Endothelial cell of umbilical vein (primary cell): Measurements from ENCODE around the gene DCAF11. TPM values are rescaled to one million over a fixed set of nuclear protein-coding genes. Genes with fewer than 3 reads are reported as not detected.

ENCODE experiments used
- BruUV-seq: library from RNA; stranded (reverse); fragments of 400-500 nt; replicated peaks from 2 replicates; lab custom pipeline; 2021; lab: Mats Ljungman, UMichigan
- CTCF ChIA-PET: fragments of 300-600, 350-600 bp; sonication (Branson Sonifier 250); formaldehyde crosslinking; loops from one replicate; lab custom pipeline; 2021; ENCODE audit warnings: antibody characterized with exemption, inconsistent platforms; lab: Charles Lee
- POLR2A ChIA-PET: fragments of 300-600, 350-600 bp; sonication (Branson Sonifier 250); formaldehyde crosslinking; loops from one replicate; lab custom pipeline; 2021; ENCODE audit warnings: antibody characterized with exemption, inconsistent platforms; lab: Charles Lee
- DNase-seq: peaks from one replicate; pipeline ENCODE4 v3.0.0-alpha.2; 2011; ENCODE audit warnings: low read depth, low spot score
- FAIRE-seq: peaks from 2 replicates; lab custom pipeline; 2011; peaks lifted over from hg19 to GRCh38; lab: Jason Lieb, UNC
- H2AFZ ChIP-seq: 2 replicates; pipeline ENCODE4 v1.6.0; 2012; ENCODE audit warnings: low read depth, low read length, control low read depth, inconsistent platforms
- H3K27ac ChIP-seq: 2 replicates; pipeline ENCODE4 v1.5.1; 2011; ENCODE audit warnings: low read depth, mild to moderate bottlenecking, control low read depth, low read length, moderate library complexity; ENCODE audit not compliant: insufficient read depth
- H3K27me3 ChIP-seq, 2 experiments: 2 replicates each; pipeline versions ENCODE4 v1.6.0 to v1.6.1; 2011; ENCODE audit warnings: low read length in 2 of 2, mixed read lengths in 1 of 2; ENCODE audit not compliant: control insufficient read depth in 2 of 2, insufficient read depth in 2 of 2
- H3K36me3 ChIP-seq, 2 experiments: 2 replicates in 1 of 2; 3 replicates in 1 of 2; pipeline ENCODE4 v1.5.1; 2011; ENCODE audit warnings: low read length in 2 of 2, mild to moderate bottlenecking in 1 of 2, moderate library complexity in 1 of 2; ENCODE audit not compliant: control insufficient read depth in 2 of 2, insufficient read depth in 2 of 2; ENCODE audit errors: extremely low read depth in 1 of 2
- H3K4me1 ChIP-seq: 3 replicates; pipeline ENCODE4 v1.5.1; 2011; ENCODE audit warnings: mild to moderate bottlenecking, low read length; ENCODE audit not compliant: control insufficient read depth, insufficient read depth; ENCODE audit errors: extremely low read depth
- H3K4me2 ChIP-seq: 2 replicates; pipeline ENCODE4 v1.6.1; 2011; ENCODE audit warnings: low read length, control low read depth, mixed read lengths; ENCODE audit not compliant: insufficient read depth
- H3K4me3 ChIP-seq, 3 experiments: fragments of 200-600 bp in 1 of 3; sonication (generic), shearing (Covaris generic) in 1 of 3; replicated peaks in 1 of 3; 2 replicates each; pipeline ENCODE4 v1.5.1; 2011 to 2016; ENCODE audit warnings: control low read depth in 3 of 3, low read length in 3 of 3, mild to moderate bottlenecking in 2 of 3, inconsistent platforms in 1 of 3, low read depth in 1 of 3, moderate library complexity in 1 of 3; ENCODE audit not compliant: insufficient read depth in 1 of 3
- H3K79me2 ChIP-seq: 2 replicates; pipeline ENCODE4 v1.6.0; 2012; ENCODE audit warnings: low read length, inconsistent platforms; ENCODE audit not compliant: control insufficient read depth, insufficient read depth
- H3K9ac ChIP-seq: replicated peaks from 2 replicates; pipeline ENCODE3; 2011; ENCODE audit warnings: low read length, control low read depth; ENCODE audit not compliant: insufficient read depth; ENCODE audit errors: extremely low read depth
- H3K9me1 ChIP-seq: replicated peaks from 3 replicates; pipeline ENCODE4 v1.6.0; 2011; ENCODE audit warnings: mild to moderate bottlenecking, low read length; ENCODE audit not compliant: control insufficient read depth, insufficient read depth; ENCODE audit errors: extremely low read depth
- H3K9me3 ChIP-seq: replicated peaks from 2 replicates; pipeline ENCODE4 v1.5.1; 2012; ENCODE audit warnings: low read length, inconsistent platforms; ENCODE audit not compliant: control insufficient read depth, insufficient read depth
- H4K20me1 ChIP-seq: replicated peaks from 2 replicates; pipeline ENCODE3; 2011; ENCODE audit warnings: mild to moderate bottlenecking, low read length; ENCODE audit not compliant: control insufficient read depth, insufficient read depth; ENCODE audit errors: extremely low read depth
- EZH2 ChIP-seq: IDR thresholded peaks from 2 replicates; pipeline ENCODE4 v1.6.1; 2012; ENCODE audit warnings: borderline replicate concordance, low read depth, mild to moderate bottlenecking, moderate library complexity, low read length, inconsistent platforms; ENCODE audit not compliant: severe bottlenecking
- FOS ChIP-seq: IDR thresholded peaks from 2 replicates; pipeline ENCODE4 v1.6.1; 2011; ENCODE audit warnings: mild to moderate bottlenecking, low read length, moderate library complexity, borderline replicate concordance; ENCODE audit not compliant: insufficient read depth
- GATA2 ChIP-seq: IDR thresholded peaks from 2 replicates; pipeline ENCODE4 v1.7.0; 2011; ENCODE audit warnings: low read depth, mild to moderate bottlenecking, moderate library complexity, mixed read lengths, low read length; ENCODE audit not compliant: insufficient read length, insufficient read depth
- JUN ChIP-seq: IDR thresholded peaks from 2 replicates; pipeline ENCODE4 v1.6.1; 2011; ENCODE audit warnings: borderline replicate concordance, low read depth; ENCODE audit not compliant: insufficient read length, insufficient read depth
- MYC ChIP-seq: IDR thresholded peaks from one replicate; pipeline ENCODE4 v1.6.1; 2011; ENCODE audit warnings: mild to moderate bottlenecking, low read depth, low read length
- POLR2A ChIP-seq: IDR thresholded peaks from 2 replicates; pipeline ENCODE4 v1.6.1; 2012; ENCODE audit warnings: low read depth, mild to moderate bottlenecking, control low read depth, low read length
- POLR2AphosphoS5 ChIP-seq: IDR thresholded peaks from 2 replicates; pipeline ENCODE4 v1.6.1; 2012; ENCODE audit warnings: low read depth, mild to moderate bottlenecking, control low read depth, low read length, moderate library complexity; ENCODE audit not compliant: insufficient read depth
- dilution Hi-C: fragments of 300-500 bp; cut with MboI; formaldehyde crosslinking; loops from one replicate; pipeline ENCODE4 v1.15.0; 2019; ENCODE audit warnings: low sequenced_read_pairs; ENCODE audit not compliant: extremely low pct_ligation_motif_present
- intact Hi-C: fragments of 100-400 bp; cut with micrococcal nuclease; formaldehyde crosslinking; loops from one replicate; pipeline ENCODE4 v1.10.0; 2022
- polyA plus RNA-seq, 4 experiments: library from polyadenylated mRNA; depleted of rRNA in 3 of 4; stranded (reverse) in 3 of 4; unstranded in 1 of 4; fragments of >200 nt; gene quantifications; 2 replicates each; pipeline versions ENCODE4 v1.2.1 to v1.2.3, GENCODE V29; 2011 to 2012; ENCODE audit warnings: missing spikeins in 1 of 4
- total RNA-seq: library from RNA; stranded (reverse); gene quantifications from 2 replicates; pipeline ENCODE4 v1.2.3, GENCODE V29; 2021
- TF ChIP-seq, protein P1 (sequence below): IDR thresholded peaks from 2 replicates; pipeline ENCODE4 v1.6.1; 2011; ENCODE audit not compliant: insufficient read depth, insufficient read length
- TF ChIP-seq, protein P2 (sequence below), 2 donors: IDR thresholded peaks; 1 replicate in 1 of 2; 2 replicates in 1 of 2; pipeline ENCODE4 v1.5.1; 2011; ENCODE audit warnings: low read length in 2 of 2, mild to moderate bottlenecking in 2 of 2, moderate library complexity in 2 of 2, control low read depth in 1 of 2, inconsistent platforms in 1 of 2, low read depth in 1 of 2; ENCODE audit not compliant: insufficient read depth in 1 of 2; ENCODE audit errors: extremely low read depth in 1 of 2

DCAF11 gene
- total and polyA plus RNA-seq, 2 donors (not counting 3 experiments of a cell fraction or from before 2014, with no cell fraction given), result 37.3 to 38.5 TPM

DNA sequence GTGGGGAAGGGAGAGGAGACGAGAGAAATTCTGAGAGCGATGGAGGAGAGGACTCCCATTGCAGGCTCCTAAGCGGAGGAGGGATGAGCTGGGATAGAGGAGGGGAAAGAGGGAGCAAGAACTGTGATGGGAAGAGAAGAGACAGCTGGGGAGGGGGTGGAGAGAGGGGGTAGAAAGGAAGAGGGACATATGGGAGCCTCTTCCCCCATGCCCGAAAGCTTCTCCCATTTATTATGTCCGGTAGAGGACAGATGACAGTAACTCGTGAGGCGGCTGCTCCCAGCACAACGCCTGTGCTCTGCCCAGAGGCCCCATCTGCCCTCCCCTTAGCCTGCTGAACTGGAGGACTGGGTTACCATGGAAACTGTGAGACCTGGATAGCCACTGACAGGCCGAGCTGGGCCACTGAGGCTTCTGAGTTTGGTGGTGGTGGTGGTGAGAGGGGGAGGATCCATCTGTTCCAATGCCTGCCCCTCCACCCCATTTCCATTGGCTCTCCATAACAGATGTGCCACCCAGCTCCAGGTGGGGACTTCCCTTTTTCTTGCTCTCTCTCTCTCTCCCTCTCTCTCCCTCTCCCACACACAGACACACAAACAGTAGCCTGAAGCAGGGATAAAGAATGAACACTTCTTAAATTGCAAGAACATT lies 35.0 kb upstream of the DCAF11 start:
- Histone ChIP-seq H3K9ac (no peak overlapping the region), H3K79me2 (no peaks in the 10 kb centered on the region), H3K27ac (no peak overlapping the region), H3K4me3 (no peak overlapping the region), H3K4me2 (no peak overlapping the region), H3K9me3 (no peaks in the 10 kb centered on the region), H4K20me1 (no peaks in the 10 kb centered on the region), H3K4me1 (no peaks in the 10 kb centered on the region), H2AFZ (no peak overlapping the region), H3K36me3 (no peaks in the 10 kb centered on the region), H3K27me3 (peaks cover 27 to 35% of the 10 kb centered on the region in 2 experiments), H3K9me1 (no peaks in the 10 kb centered on the region)
- no peak for TF ChIP-seq POLR2A
- no peak for TF ChIP-seq GATA2
- TF ChIP-seq, protein P1, sequence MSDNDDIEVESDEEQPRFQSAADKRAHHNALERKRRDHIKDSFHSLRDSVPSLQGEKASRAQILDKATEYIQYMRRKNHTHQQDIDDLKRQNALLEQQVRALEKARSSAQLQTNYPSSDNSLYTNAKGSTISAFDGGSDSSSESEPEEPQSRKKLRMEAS, result no peak
- no peak for TF ChIP-seq MYC
- TF ChIP-seq, protein P2, sequence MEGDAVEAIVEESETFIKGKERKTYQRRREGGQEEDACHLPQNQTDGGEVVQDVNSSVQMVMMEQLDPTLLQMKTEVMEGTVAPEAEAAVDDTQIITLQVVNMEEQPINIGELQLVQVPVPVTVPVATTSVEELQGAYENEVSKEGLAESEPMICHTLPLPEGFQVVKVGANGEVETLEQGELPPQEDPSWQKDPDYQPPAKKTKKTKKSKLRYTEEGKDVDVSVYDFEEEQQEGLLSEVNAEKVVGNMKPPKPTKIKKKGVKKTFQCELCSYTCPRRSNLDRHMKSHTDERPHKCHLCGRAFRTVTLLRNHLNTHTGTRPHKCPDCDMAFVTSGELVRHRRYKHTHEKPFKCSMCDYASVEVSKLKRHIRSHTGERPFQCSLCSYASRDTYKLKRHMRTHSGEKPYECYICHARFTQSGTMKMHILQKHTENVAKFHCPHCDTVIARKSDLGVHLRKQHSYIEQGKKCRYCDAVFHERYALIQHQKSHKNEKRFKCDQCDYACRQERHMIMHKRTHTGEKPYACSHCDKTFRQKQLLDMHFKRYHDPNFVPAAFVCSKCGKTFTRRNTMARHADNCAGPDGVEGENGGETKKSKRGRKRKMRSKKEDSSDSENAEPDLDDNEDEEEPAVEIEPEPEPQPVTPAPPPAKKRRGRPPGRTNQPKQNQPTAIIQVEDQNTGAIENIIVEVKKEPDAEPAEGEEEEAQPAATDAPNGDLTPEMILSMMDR (IDR thresholded peaks at IDR 0.05; ENCODE audit: extremely low read depth in 1 of 2, insufficient read depth in 1 of 2, low read depth in 1 of 2, low read length in 2 of 2), result no peak
- TF ChIP-seq POLR2AphosphoS5, result no peak
- TF ChIP-seq JUN, result no peak
- TF ChIP-seq FOS, result no peak
- no peak for TF ChIP-seq EZH2
- no TSS peak for BruUV-seq
- dilution Hi-C loops (no loop called here), intact Hi-C loops (no loop called here)
- no peak for DNase-seq
- FAIRE-seq, result no peak
- CTCF ChIA-PET, result interaction anchor here (1.5 to 5.7 kb wide), 4 partner anchors 12 to 82 kb away, joined by 8 to 51 read pairs (median 29); partner anchors contain the start of gene IRF9
- POLR2A ChIA-PET, result no interaction called here
